Measurements from ENCODE around the gene RXYLT1. TPM values are rescaled to one million over a fixed set of nuclear protein-coding genes. Genes with fewer than 3 reads are reported as not detected.

Gene RXYLT1
- polyA plus RNA-seq, 1 donor from 2014 or later = 30.5 TPM

- no peak overlapping the region for H3K27ac ChIP-seq (ENCODE audit: low read length)
- no peak overlapping the region for H3K9ac ChIP-seq (ENCODE audit: low read length)
- H3K4me2 ChIP-seq (ENCODE audit: low read length) = no peak overlapping the region
- no peak overlapping the region for H2AFZ ChIP-seq (ENCODE audit: low read depth, low read length)
- H3K79me2 ChIP-seq (replicated peaks; ENCODE audit: insufficient read depth, low read length) = no peaks in the 10 kb centered on the region
- TF ChIP-seq CTCF (IDR thresholded peaks at IDR 0.05; ENCODE audit: poor library complexity, severe bottlenecking) (no peak), EP300 (conservative IDR thresholded peaks at IDR 0.05; ENCODE audit: poor library complexity, severe bottlenecking) (no peak), EZH2 (IDR thresholded peaks at IDR 0.05; ENCODE audit: borderline replicate concordance, insufficient read depth, low read length, poor library complexity, severe bottlenecking) (no peak), SMC3 (conservative IDR thresholded peaks at IDR 0.05; ENCODE audit: poor library complexity) (no peak)
- TF ChIP-seq, protein P1, sequence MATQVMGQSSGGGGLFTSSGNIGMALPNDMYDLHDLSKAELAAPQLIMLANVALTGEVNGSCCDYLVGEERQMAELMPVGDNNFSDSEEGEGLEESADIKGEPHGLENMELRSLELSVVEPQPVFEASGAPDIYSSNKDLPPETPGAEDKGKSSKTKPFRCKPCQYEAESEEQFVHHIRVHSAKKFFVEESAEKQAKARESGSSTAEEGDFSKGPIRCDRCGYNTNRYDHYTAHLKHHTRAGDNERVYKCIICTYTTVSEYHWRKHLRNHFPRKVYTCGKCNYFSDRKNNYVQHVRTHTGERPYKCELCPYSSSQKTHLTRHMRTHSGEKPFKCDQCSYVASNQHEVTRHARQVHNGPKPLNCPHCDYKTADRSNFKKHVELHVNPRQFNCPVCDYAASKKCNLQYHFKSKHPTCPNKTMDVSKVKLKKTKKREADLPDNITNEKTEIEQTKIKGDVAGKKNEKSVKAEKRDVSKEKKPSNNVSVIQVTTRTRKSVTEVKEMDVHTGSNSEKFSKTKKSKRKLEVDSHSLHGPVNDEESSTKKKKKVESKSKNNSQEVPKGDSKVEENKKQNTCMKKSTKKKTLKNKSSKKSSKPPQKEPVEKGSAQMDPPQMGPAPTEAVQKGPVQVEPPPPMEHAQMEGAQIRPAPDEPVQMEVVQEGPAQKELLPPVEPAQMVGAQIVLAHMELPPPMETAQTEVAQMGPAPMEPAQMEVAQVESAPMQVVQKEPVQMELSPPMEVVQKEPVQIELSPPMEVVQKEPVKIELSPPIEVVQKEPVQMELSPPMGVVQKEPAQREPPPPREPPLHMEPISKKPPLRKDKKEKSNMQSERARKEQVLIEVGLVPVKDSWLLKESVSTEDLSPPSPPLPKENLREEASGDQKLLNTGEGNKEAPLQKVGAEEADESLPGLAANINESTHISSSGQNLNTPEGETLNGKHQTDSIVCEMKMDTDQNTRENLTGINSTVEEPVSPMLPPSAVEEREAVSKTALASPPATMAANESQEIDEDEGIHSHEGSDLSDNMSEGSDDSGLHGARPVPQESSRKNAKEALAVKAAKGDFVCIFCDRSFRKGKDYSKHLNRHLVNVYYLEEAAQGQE (IDR thresholded peaks at IDR 0.05; ENCODE audit: borderline replicate concordance) = no peak
- H3K27me3 ChIP-seq (ENCODE audit: insufficient read depth, low read depth, low read length) = no peaks in the 10 kb centered on the region
- no peaks in the 10 kb centered on the region for H4K20me1 ChIP-seq (ENCODE audit: insufficient read depth)
- H3K9me2 ChIP-seq (ENCODE audit: insufficient read depth, low read length) = no peaks in the 10 kb centered on the region
- no peaks in the 10 kb centered on the region for H3K9me3 ChIP-seq (ENCODE audit: low read length)
- no peak overlapping the region for H3K4me3 ChIP-seq (ENCODE audit: low read length)
- no peaks in the 10 kb centered on the region for H3F3A ChIP-seq (ENCODE audit: insufficient read depth, low read length, poor library complexity, severe bottlenecking)
- H3K36me3 ChIP-seq (ENCODE audit: insufficient read depth, low read length) = no peaks in the 10 kb centered on the region
These were observed 27.4 kb upstream of the RXYLT1 start for GRCh38 chr12:63752283-63752682.

DNA sequence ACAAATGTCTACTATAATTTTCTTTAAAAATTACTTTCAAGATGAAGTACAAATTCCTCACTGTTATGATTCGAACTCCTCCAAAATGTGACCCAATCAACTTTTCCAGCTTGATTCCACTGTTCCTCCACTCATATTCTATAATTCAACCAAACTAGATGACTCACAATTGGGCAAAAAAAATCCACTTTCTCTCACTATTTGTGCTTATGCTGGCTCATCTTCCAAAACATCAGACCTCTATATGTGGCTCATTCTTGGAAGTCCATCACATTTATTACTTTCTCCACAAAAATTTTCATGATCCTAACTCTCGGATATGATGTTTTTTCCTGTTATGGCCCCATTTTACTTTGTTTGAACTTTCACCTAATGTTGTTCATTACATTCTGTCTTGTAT lies 26.9 kb upstream of the RXYLT1 start:
- Histone ChIP-seq H3K36me3 (ENCODE audit: insufficient read depth, low read length) (no peaks in the 10 kb centered on the region), H3K4me2 (ENCODE audit: low read length) (no peak overlapping the region), H3K79me2 (replicated peaks; ENCODE audit: insufficient read depth, low read length) (no peaks in the 10 kb centered on the region), H3K27me3 (ENCODE audit: insufficient read depth, low read depth, low read length) (no peaks in the 10 kb centered on the region), H3K27ac (ENCODE audit: low read length) (no peak overlapping the region), H3K4me3 (ENCODE audit: low read length) (no peak overlapping the region), H3F3A (ENCODE audit: insufficient read depth, low read length, poor library complexity, severe bottlenecking) (no peaks in the 10 kb centered on the region), H3K9ac (ENCODE audit: low read length) (no peak overlapping the region), H4K20me1 (ENCODE audit: insufficient read depth) (no peaks in the 10 kb centered on the region), H3K9me2 (ENCODE audit: insufficient read depth, low read length) (no peaks in the 10 kb centered on the region), H3K9me3 (ENCODE audit: low read length) (no peaks in the 10 kb centered on the region), H2AFZ (ENCODE audit: low read depth, low read length) (no peak overlapping the region)
- TF ChIP-seq TAF1 (IDR thresholded peaks at IDR 0.05; ENCODE audit: low read depth) (no peak), MXI1 (conservative IDR thresholded peaks at IDR 0.05; ENCODE audit: poor library complexity, severe bottlenecking) (no peak), EZH2 (IDR thresholded peaks at IDR 0.05; ENCODE audit: borderline replicate concordance, insufficient read depth, low read length, poor library complexity, severe bottlenecking) (no peak), POLR2AphosphoS5 (IDR thresholded peaks at IDR 0.05) (no peak), SMC3 (conservative IDR thresholded peaks at IDR 0.05; ENCODE audit: poor library complexity) (no peak), EP300 (conservative IDR thresholded peaks at IDR 0.05; ENCODE audit: poor library complexity, severe bottlenecking) (no peak), CTCF (IDR thresholded peaks at IDR 0.05; ENCODE audit: poor library complexity, severe bottlenecking) (no peak), RAD21 (conservative IDR thresholded peaks at IDR 0.05) (no peak)
- TF ChIP-seq, protein P1 (IDR thresholded peaks at IDR 0.05; ENCODE audit: borderline replicate concordance) = no peak
